ENCODE data around the gene STN1.

- TF ChIP-seq CTCF (conservative IDR thresholded peaks at IDR 0.05 in 1 of 2, IDR thresholded peaks at IDR 0.05 in 1 of 2; ENCODE audit: low read depth in 1 of 2, low read length in 2 of 2) (no peak), EZH2 (IDR thresholded peaks at IDR 0.05; ENCODE audit: low read length, missing control alignments) (no peak)
Observed at GRCh38 chr10:103879409-103879808, 38.6 kb downstream of the STN1 start.
